A549 treated with RU486 at 1 μM for 4 hours (cell line): ENCODE results near the gene HLF. TPM values are rescaled to one million over a fixed set of nuclear protein-coding genes. Genes with fewer than 3 reads are reported as not detected.

Experiments used
- total RNA-seq: library from RNA; stranded (reverse); fragments of 200-300 nt; extraction: Qiagen RNA extraction; gene quantifications from 5 replicates; pipeline ENCODE4 v1.2.3, GENCODE V29; 2022; ENCODE audit warnings: low read depth

HLF gene, protein sequence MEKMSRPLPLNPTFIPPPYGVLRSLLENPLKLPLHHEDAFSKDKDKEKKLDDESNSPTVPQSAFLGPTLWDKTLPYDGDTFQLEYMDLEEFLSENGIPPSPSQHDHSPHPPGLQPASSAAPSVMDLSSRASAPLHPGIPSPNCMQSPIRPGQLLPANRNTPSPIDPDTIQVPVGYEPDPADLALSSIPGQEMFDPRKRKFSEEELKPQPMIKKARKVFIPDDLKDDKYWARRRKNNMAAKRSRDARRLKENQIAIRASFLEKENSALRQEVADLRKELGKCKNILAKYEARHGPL
- total RNA-seq, result 0.05 to 0.42 TPM (median 0.19 TPM) in 5 replicates

GRCh38 chr17:55264645-55265298 is at the start of gene HLF:
Gene HLF, plus strand, starts transcription at chr17:55264960. Its CDS starts 525 bp downstream, at chr17:55265485.

Other genes starting within 250 kb of the HLF start
- gene MMD, start 156.9 kb downstream of the HLF start, total RNA-seq, result 17.3 to 23.0 TPM (median 21.7 TPM) in 5 replicates
- not detected in 5 replicates for gene SMIM36, start 246.5 kb downstream of the HLF start, total RNA-seq